Peyer's patch (tissue), 4 donors: Measurements from ENCODE around the gene KIF1A.

Source experiments
- POLR2A ChIP-seq, 2 donors: fragments of 450-650 bp; IDR thresholded peaks; one replicate each; pipeline ENCODE4 v1.5.1; 2017; ENCODE audit warnings: antibody characterized with exemption in 2 of 2, mild to moderate bottlenecking in 2 of 2, moderate library complexity in 2 of 2
- TF ChIP-seq, protein P1 (sequence below), 6 experiments: fragments of 450-650 bp in 4 of 6; fragments of 200-600 bp in 2 of 6; sonication (generic) in 1 of 6; IDR thresholded peaks; one replicate each; pipeline ENCODE4 v1.5.1; 2017 to 2019; ENCODE audit warnings: antibody characterized with exemption in 6 of 6, mild to moderate bottlenecking in 3 of 6, moderate library complexity in 1 of 6

- TF ChIP-seq, protein P1, sequence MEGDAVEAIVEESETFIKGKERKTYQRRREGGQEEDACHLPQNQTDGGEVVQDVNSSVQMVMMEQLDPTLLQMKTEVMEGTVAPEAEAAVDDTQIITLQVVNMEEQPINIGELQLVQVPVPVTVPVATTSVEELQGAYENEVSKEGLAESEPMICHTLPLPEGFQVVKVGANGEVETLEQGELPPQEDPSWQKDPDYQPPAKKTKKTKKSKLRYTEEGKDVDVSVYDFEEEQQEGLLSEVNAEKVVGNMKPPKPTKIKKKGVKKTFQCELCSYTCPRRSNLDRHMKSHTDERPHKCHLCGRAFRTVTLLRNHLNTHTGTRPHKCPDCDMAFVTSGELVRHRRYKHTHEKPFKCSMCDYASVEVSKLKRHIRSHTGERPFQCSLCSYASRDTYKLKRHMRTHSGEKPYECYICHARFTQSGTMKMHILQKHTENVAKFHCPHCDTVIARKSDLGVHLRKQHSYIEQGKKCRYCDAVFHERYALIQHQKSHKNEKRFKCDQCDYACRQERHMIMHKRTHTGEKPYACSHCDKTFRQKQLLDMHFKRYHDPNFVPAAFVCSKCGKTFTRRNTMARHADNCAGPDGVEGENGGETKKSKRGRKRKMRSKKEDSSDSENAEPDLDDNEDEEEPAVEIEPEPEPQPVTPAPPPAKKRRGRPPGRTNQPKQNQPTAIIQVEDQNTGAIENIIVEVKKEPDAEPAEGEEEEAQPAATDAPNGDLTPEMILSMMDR (IDR thresholded peaks at IDR 0.05): no peak
- no peak for TF ChIP-seq POLR2A (IDR thresholded peaks at IDR 0.05)
Observed at GRCh38 chr2:240821429-240821778, 1.4 kb upstream of the KIF1A start.
